Measurements from ENCODE around the gene PMPCA.

- TF ChIP-seq HMG20A (CRISPR knock-in tag; IDR thresholded peaks at IDR 0.05; ENCODE audit: borderline replicate concordance), result no peak
- no peak for TF ChIP-seq MIXL1 (CRISPR knock-in tag; IDR thresholded peaks at IDR 0.05)
- TF ChIP-seq CTCF (CRISPR knock-in tag; IDR thresholded peaks at IDR 0.05), result no peak
- TF ChIP-seq ZNF337 (CRISPR knock-in tag; IDR thresholded peaks at IDR 0.05; ENCODE audit: borderline replicate concordance, low read depth), result no peak
- no peak for TF ChIP-seq SIN3A (IDR thresholded peaks at IDR 0.05; ENCODE audit: borderline replicate concordance, low read depth, low read length)
- no peak for TF ChIP-seq PPARG (CRISPR knock-in tag; conservative IDR thresholded peaks at IDR 0.05)
- no peak for TF ChIP-seq FOXO1 (CRISPR knock-in tag; IDR thresholded peaks at IDR 0.05)
- TF ChIP-seq TBL1XR1 (IDR thresholded peaks at IDR 0.05; ENCODE audit: borderline replicate concordance, low read length, partially characterized antibody), result no peak
- no peak for TF ChIP-seq GABPA (IDR thresholded peaks at IDR 0.05; ENCODE audit: low read depth, low read length)
- TF ChIP-seq GABPA (CRISPR knock-in tag; IDR thresholded peaks at IDR 0.05; ENCODE audit: low read depth), result no peak
- TF ChIP-seq POLR2AphosphoS5 (IDR thresholded peaks at IDR 0.05; ENCODE audit: low read depth, low read length), result no peak
These were observed 6.0 kb downstream of the PMPCA start for GRCh38 chr9:136416427-136416826.

Data from HepG2 (cell line).